ENCODE measurements around the gene ACER1. TPM values are rescaled to one million over a fixed set of nuclear protein-coding genes. Genes with fewer than 3 reads are reported as not detected.

ACER1 gene
- total and polyA plus RNA-seq, 2 experiments from 2014 or later, result not detected

DNA sequence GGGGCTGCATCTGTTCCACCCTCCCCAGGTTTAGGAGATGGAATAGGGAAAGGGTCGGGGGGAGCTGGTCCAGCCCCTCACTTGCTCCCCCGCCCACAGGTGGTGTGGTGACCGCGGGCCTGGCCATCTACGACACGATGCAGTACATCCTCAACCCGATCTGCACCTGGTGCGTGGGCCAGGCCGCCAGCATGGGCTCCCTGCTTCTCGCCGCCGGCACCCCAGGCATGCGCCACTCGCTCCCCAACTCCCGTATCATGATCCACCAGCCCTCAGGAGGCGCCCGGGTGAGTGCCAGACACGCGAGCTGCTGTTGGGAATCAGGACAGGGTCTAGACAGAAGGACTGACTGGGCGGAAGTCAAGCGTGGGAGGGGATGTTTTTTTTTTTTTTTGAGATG, 30.9 kb upstream of the ACER1 start:
- Mint-ChIP-seq H3K36me3 (ENCODE audit: low read depth) (peaks cover 46% of the 10 kb centered on the region), H3K27ac (no peak overlapping the region), H3K4me1 (peaks cover 4% of the 10 kb centered on the region; the same call in 1 of the 3 replicates), H3K4me3 (no peak overlapping the region), H3K27me3 (ENCODE audit: insufficient read depth, low read depth, poor library complexity) (peaks cover 4% of the 10 kb centered on the region), H3K9me3 (no peaks in the 10 kb centered on the region)
- H3K9me2 ChIP-seq (ENCODE audit: insufficient read depth), result no peaks in the 10 kb centered on the region
- H4K20me1 ChIP-seq (replicated peaks; ENCODE audit: insufficient read depth), result no peaks in the 10 kb centered on the region; the same call in 1 of the 2 replicates
- H3K79me2 ChIP-seq (replicated peaks; ENCODE audit: insufficient read depth), result peaks cover 8% of the 10 kb centered on the region; the same call in 1 of the 2 replicates
- H3K27me3 ChIP-seq (ENCODE audit: insufficient read depth), result no peaks in the 10 kb centered on the region
- ATAC-seq (no peak), DNase-seq (ENCODE audit: low spot score) (no peak)
- H3K4me2 ChIP-seq, result no peak overlapping the region
- no peaks in the 10 kb centered on the region; the same call in 1 of the 2 replicates for H3K4me1 ChIP-seq (ENCODE audit: insufficient read depth)
- H2AFZ ChIP-seq, result no peak overlapping the region
- no peak overlapping the region for H3K4me3 ChIP-seq
- no peak for TF ChIP-seq CREB1 (CRISPR knock-in tag; IDR thresholded peaks at IDR 0.05; ENCODE audit: low read depth)
- peaks cover 18% of the 10 kb centered on the region for H3K36me3 ChIP-seq (ENCODE audit: insufficient read depth)
- no peak overlapping the region for H3K27ac ChIP-seq (ENCODE audit: low read depth)
- no peaks in the 10 kb centered on the region for H3F3A ChIP-seq (replicated peaks; ENCODE audit: low read depth)

DNA sequence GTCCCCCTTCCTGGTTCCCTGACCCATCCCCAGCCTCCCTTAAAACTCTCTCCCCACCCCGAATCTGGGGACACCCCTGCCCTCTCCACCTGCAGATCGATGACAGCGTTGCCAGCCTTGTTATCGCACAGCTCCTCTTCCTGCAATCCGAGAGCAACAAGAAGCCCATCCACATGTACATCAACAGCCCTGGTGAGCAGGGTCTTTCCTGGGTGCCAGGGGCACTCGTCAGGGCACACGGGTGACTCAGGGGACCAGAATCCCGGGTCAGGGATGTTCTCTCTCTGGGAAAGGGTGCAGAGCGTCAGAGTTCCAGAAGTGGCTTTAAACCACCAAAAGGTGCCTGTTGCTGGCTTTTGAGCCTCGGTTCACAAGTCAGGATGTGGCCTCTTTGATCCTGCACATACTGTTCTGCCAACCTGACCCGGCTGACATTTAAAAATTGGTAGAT, 29.0 kb upstream of the ACER1 start:
- Histone ChIP-seq H3K79me2 (replicated peaks; ENCODE audit: insufficient read depth) (peaks cover 8% of the 10 kb centered on the region; the same call in 1 of the 2 replicates), H3K4me3 (peak overlapping the region; percentile 79), H3K27me3 (ENCODE audit: insufficient read depth) (no peaks in the 10 kb centered on the region), H3K4me1 (ENCODE audit: insufficient read depth) (no peaks in the 10 kb centered on the region; the same call in 1 of the 2 replicates), H4K20me1 (replicated peaks; ENCODE audit: insufficient read depth) (no peaks in the 10 kb centered on the region; the same call in 1 of the 2 replicates), H3K9me2 (ENCODE audit: insufficient read depth) (no peaks in the 10 kb centered on the region), H3K4me2 (peak overlapping the region; percentile 97), H2AFZ (peak overlapping the region; percentile 72; the same call in 1 of the 2 replicates), H3F3A (replicated peaks; ENCODE audit: low read depth) (no peaks in the 10 kb centered on the region), H3K36me3 (ENCODE audit: insufficient read depth) (peaks cover 18% of the 10 kb centered on the region), H3K27ac (ENCODE audit: low read depth) (no peak overlapping the region)
- peaks cover 4% of the 10 kb centered on the region; the same call in 1 of the 3 replicates for H3K4me1 Mint-ChIP-seq
- H3K27ac Mint-ChIP-seq, result peak overlapping the region; percentile 52; the same call in 1 of the 2 replicates
- H3K36me3 Mint-ChIP-seq (ENCODE audit: low read depth), result peaks cover 30% of the 10 kb centered on the region
- peaks cover 4% of the 10 kb centered on the region; the same call in 1 of the 3 replicates for H3K9me3 Mint-ChIP-seq
- ATAC-seq (no peak; the same call in 2 of the 3 replicates), DNase-seq (ENCODE audit: low spot score) (no peak)
- peaks cover 4% of the 10 kb centered on the region for H3K27me3 Mint-ChIP-seq (ENCODE audit: insufficient read depth, low read depth, poor library complexity)
- peak overlapping the region; percentile 88 for H3K4me3 Mint-ChIP-seq
- no peak for TF ChIP-seq STAT1 (IDR thresholded peaks at IDR 0.05; ENCODE audit: unreplicated experiment)
- TF ChIP-seq ZNF114 (CRISPR knock-in tag; IDR thresholded peaks at IDR 0.05), result no peak
- TF ChIP-seq ZNF331 (CRISPR knock-in tag; IDR thresholded peaks at IDR 0.05; ENCODE audit: low read depth), result no peak
- TF ChIP-seq, protein P1, sequence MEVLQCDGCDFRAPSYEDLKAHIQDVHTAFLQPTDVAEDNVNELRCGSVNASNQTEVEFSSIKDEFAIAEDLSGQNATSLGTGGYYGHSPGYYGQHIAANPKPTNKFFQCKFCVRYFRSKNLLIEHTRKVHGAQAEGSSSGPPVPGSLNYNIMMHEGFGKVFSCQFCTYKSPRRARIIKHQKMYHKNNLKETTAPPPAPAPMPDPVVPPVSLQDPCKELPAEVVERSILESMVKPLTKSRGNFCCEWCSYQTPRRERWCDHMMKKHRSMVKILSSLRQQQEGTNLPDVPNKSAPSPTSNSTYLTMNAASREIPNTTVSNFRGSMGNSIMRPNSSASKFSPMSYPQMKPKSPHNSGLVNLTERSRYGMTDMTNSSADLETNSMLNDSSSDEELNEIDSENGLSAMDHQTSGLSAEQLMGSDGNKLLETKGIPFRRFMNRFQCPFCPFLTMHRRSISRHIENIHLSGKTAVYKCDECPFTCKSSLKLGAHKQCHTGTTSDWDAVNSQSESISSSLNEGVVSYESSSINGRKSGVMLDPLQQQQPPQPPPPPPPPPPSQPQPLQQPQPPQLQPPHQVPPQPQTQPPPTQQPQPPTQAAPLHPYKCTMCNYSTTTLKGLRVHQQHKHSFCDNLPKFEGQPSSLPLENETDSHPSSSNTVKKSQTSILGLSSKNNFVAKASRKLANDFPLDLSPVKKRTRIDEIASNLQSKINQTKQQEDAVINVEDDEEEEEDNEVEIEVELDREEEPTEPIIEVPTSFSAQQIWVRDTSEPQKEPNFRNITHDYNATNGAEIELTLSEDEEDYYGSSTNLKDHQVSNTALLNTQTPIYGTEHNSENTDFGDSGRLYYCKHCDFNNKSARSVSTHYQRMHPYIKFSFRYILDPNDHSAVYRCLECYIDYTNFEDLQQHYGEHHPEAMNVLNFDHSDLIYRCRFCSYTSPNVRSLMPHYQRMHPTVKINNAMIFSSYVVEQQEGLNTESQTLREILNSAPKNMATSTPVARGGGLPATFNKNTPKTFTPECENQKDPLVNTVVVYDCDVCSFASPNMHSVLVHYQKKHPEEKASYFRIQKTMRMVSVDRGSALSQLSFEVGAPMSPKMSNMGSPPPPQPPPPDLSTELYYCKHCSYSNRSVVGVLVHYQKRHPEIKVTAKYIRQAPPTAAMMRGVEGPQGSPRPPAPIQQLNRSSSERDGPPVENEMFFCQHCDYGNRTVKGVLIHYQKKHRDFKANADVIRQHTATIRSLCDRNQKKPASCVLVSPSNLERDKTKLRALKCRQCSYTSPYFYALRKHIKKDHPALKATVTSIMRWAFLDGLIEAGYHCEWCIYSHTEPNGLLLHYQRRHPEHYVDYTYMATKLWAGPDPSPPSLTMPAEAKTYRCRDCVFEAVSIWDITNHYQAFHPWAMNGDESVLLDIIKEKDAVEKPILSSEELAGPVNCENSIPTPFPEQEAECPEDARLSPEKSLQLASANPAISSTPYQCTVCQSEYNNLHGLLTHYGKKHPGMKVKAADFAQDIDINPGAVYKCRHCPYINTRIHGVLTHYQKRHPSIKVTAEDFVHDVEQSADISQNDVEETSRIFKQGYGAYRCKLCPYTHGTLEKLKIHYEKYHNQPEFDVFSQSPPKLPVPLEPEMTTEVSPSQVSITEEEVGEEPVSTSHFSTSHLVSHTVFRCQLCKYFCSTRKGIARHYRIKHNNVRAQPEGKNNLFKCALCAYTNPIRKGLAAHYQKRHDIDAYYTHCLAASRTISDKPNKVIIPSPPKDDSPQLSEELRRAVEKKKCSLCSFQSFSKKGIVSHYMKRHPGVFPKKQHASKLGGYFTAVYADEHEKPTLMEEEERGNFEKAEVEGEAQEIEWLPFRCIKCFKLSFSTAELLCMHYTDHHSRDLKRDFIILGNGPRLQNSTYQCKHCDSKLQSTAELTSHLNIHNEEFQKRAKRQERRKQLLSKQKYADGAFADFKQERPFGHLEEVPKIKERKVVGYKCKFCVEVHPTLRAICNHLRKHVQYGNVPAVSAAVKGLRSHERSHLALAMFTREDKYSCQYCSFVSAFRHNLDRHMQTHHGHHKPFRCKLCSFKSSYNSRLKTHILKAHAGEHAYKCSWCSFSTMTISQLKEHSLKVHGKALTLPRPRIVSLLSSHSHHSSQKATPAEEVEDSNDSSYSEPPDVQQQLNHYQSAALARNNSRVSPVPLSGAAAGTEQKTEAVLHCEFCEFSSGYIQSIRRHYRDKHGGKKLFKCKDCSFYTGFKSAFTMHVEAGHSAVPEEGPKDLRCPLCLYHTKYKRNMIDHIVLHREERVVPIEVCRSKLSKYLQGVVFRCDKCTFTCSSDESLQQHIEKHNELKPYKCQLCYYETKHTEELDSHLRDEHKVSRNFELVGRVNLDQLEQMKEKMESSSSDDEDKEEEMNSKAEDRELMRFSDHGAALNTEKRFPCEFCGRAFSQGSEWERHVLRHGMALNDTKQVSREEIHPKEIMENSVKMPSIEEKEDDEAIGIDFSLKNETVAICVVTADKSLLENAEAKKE (CRISPR knock-in tag; IDR thresholded peaks at IDR 0.05), result no peak
- no peak for TF ChIP-seq CREB1 (CRISPR knock-in tag; IDR thresholded peaks at IDR 0.05; ENCODE audit: low read depth)
- no peak for TF ChIP-seq POLR2AphosphoS5 (IDR thresholded peaks at IDR 0.05; ENCODE audit: low read depth)
